ENCODE data around the gene DQX1. TPM values are rescaled to one million over a fixed set of nuclear protein-coding genes. Genes with fewer than 3 reads are reported as not detected.

The DQX1 gene
- total and polyA plus RNA-seq, 2 of the 8 experiments (the other 6 are each of a cell fraction or from before 2014, with no cell fraction given): 0.76 to 1.1 TPM

GRCh38 chr2:74502720-74503505, 23.1 kb downstream of the DQX1 start:
- Histone ChIP-seq H3K23me2 (ENCODE audit: low read depth, low read length) (peaks cover 35% of the 10 kb centered on the region; the same call in 1 of the 2 replicates), H3K27ac (ENCODE audit: low read depth, low read length) (no peak overlapping the region), H3K4ac (replicated peaks; ENCODE audit: insufficient read length, low read depth, low read length) (no peak overlapping the region), H3K27me3 (replicated peaks in 1 of 4; ENCODE audit: control insufficient read depth in 3 of 4, extremely low read depth in 1 of 4, insufficient read depth in 3 of 4, low read length in 3 of 4) (peaks cover 65 to 84% (median 82%) of the 10 kb centered on the region in 4 experiments), H2AK5ac (ENCODE audit: low read depth, low read length) (no peak overlapping the region), H3K18ac (ENCODE audit: extremely low read depth, low read length) (peak overlapping the region; percentile 25), H3K14ac (ENCODE audit: insufficient read length) (no peak overlapping the region), H4K5ac (ENCODE audit: insufficient read length, low read depth, low read length) (peak overlapping the region; percentile 32), H3K36me3 (ENCODE audit: control insufficient read depth in 2 of 4, insufficient read depth in 4 of 4, low read length in 3 of 4) (peaks cover 0 to 9% (median 4%) of the 10 kb centered on the region in 4 experiments; a peak in 6 of 8 replicates), H3K79me2 (ENCODE audit: control insufficient read depth in 1 of 2, insufficient read depth in 2 of 2, low read length in 2 of 2) (peaks cover 0 to 3% of the 10 kb centered on the region in 2 experiments; a peak in 1 of 4 replicates), H4K20me1 (replicated peaks in 1 of 2; ENCODE audit: control insufficient read depth in 1 of 2, insufficient read depth in 2 of 2, low read length in 2 of 2) (peaks cover 0 to 12% of the 10 kb centered on the region in 2 experiments), H3K4me1 (replicated peaks in 1 of 4; ENCODE audit: control insufficient read depth in 3 of 4, insufficient read depth in 4 of 4, low read length in 3 of 4) (peaks cover 7 to 62% (median 40%) of the 10 kb centered on the region in 4 experiments), H2BK20ac (ENCODE audit: low read length) (no peak overlapping the region), H2BK15ac (ENCODE audit: low read length) (peak overlapping the region; percentile 16; the same call in 1 of the 2 replicates), H4K91ac (replicated peaks; ENCODE audit: insufficient read length, low read length) (peak overlapping the region; percentile 17), H3K79me1 (ENCODE audit: low read depth, low read length) (no peaks in the 10 kb centered on the region), H3K9me3 (ENCODE audit: insufficient read depth in 2 of 2, low read depth in 1 of 2, low read length in 1 of 2) (no peaks in the 10 kb centered on the region), H2AFZ (ENCODE audit: low read length) (peak overlapping the region; percentile 17; the same call in 1 of the 2 replicates), H2BK120ac (replicated peaks; ENCODE audit: low read depth, low read length) (no peak overlapping the region), H4K8ac (ENCODE audit: extremely low read depth, insufficient read depth, low read length) (peak overlapping the region; percentile 82), H3K56ac (replicated peaks; ENCODE audit: insufficient read length, low read depth, low read length) (peak overlapping the region; percentile 10), H2BK12ac (ENCODE audit: low read depth, low read length) (no peak overlapping the region), H3K23ac (ENCODE audit: insufficient read length) (no peak overlapping the region), H3K4me2 (ENCODE audit: insufficient read depth in 1 of 2, low read depth in 2 of 2, low read length in 2 of 2) (peak overlapping the region; percentile 78 to 88), H2BK5ac (ENCODE audit: low read depth, low read length) (peak overlapping the region; percentile 35; the same call in 1 of the 2 replicates), H3K4me3 (ENCODE audit: extremely low read depth in 1 of 4, insufficient read depth in 2 of 4, low read depth in 3 of 4, low read length in 4 of 4) (peak overlapping the region; percentile 36 to 65 (median 54)), H3K9ac (replicated peaks in 1 of 4; ENCODE audit: extremely low read depth in 1 of 4, low read depth in 3 of 4, low read length in 3 of 4) (peak overlapping the region in 1 of 4 experiments; percentile 14; a peak in 1 of 7 replicates)
- ChIA-PET POLR2A (ENCODE audit: partially characterized antibody) (interaction anchor here (0.8 to 9.4 kb wide), 14 partner anchors 10 to 84 kb away, joined by 3 to 73 read pairs (median 6); partner anchors contain the start of genes AUP1, CCDC142, HTRA2 and TLX2), CTCF (ENCODE audit: partially characterized antibody) (interaction anchor here (0.8 to 3.5 kb wide), 14 partner anchors 11 to 89 kb away, joined by 3 to 20 read pairs (median 4); partner anchors contain the start of genes CCDC142, DQX1, INO80B and TLX2)
- WGBS, 2 experiments (ENCODE audit: extremely low coverage in 1 of 2, insufficient coverage in 1 of 2, insufficient read length in 1 of 2, insufficient replicate concordance in 2 of 2, low coverage in 1 of 2, low lambda C conversion rate in 2 of 2, missing lambda C conversion rate in 1 of 2): 1% methylated on average over 63 of the region's 67 CpGs; no CpG with 5 or more reads in 1 of the 2 experiments
- no peak for FAIRE-seq
- DNase-seq (ENCODE audit: low read depth in 1 of 2, low spot score in 2 of 2): peak in 1 of 2 experiments; percentile 80
- no peak for TF ChIP-seq SP2 (IDR thresholded peaks at IDR 0.05; ENCODE audit: low read length)
- no peak for TF ChIP-seq CHD2 (IDR thresholded peaks at IDR 0.05; ENCODE audit: low read length)
- no peak for TF ChIP-seq EP300 (IDR thresholded peaks at IDR 0.05; ENCODE audit: borderline replicate concordance in 1 of 2, low read depth in 2 of 2, low read length in 2 of 2)
- peak; percentile 24 for TF ChIP-seq CTBP2 (IDR thresholded peaks at IDR 0.05; ENCODE audit: borderline replicate concordance, insufficient read depth, insufficient read length, low read length)
- peak; percentile 56 for TF ChIP-seq E2F6 (IDR thresholded peaks at IDR 0.05)
- no peak for TF ChIP-seq ATF3 (IDR thresholded peaks at IDR 0.05; ENCODE audit: insufficient read depth, low read depth, low read length)
- TF ChIP-seq SP1 (IDR thresholded peaks at IDR 0.05; ENCODE audit: low read depth, low read length): no peak
- TF ChIP-seq SIRT6 (IDR thresholded peaks at IDR 0.05; ENCODE audit: low read length): no peak
